Parathyroid adenoma (tissue), 2 donors: ENCODE data around the gene TTC21A.

Source experiments
- H2AFZ ChIP-seq: fragments of 300-600 bp; sonication (generic); one replicate; pipeline ENCODE4 v1.7.0; 2017; ENCODE audit warnings: antibody characterized with exemption, mild to moderate bottlenecking
- H3K27ac ChIP-seq: fragments of 300-600 bp; sonication (generic); one replicate; pipeline ENCODE4 v1.7.0; 2017
- H3K27me3 ChIP-seq: fragments of 300-600 bp; sonication (generic); one replicate; pipeline ENCODE4 v1.7.0; 2017; ENCODE audit warnings: low read length; ENCODE audit not compliant: control insufficient read depth, insufficient read depth
- H3K36me3 ChIP-seq: fragments of 300-600 bp; sonication (generic); one replicate; pipeline ENCODE4 v1.7.0; 2017; ENCODE audit warnings: low read length; ENCODE audit not compliant: control insufficient read depth, insufficient read depth
- H3K4me1 ChIP-seq: fragments of 300-600 bp; sonication (generic); one replicate; pipeline ENCODE4 v1.7.0; 2017; ENCODE audit warnings: control low read depth
- H3K4me2 ChIP-seq: fragments of 300-600 bp; sonication (generic); one replicate; pipeline ENCODE4 v1.7.0; 2017; ENCODE audit warnings: low read length
- H3K4me3 ChIP-seq: fragments of 300-600 bp; sonication (generic); one replicate; pipeline ENCODE4 v1.7.0; 2017; ENCODE audit warnings: low read depth, low read length
- H3K79me2 ChIP-seq: fragments of 300-600 bp; sonication (generic); one replicate; pipeline ENCODE4 v1.7.0; 2017; ENCODE audit warnings: control low read depth
- H3K9ac ChIP-seq: fragments of 300-600 bp; sonication (generic); one replicate; pipeline ENCODE4 v1.7.0; 2017; ENCODE audit warnings: mild to moderate bottlenecking
- H3K9me3 ChIP-seq: fragments of 300-600 bp; sonication (generic); one replicate; pipeline ENCODE4 v1.7.0; 2017; ENCODE audit warnings: low read length; ENCODE audit not compliant: control insufficient read depth
- CTCF ChIP-seq: fragments of 300-600 bp; sonication (generic); IDR thresholded peaks from one replicate; pipeline ENCODE4 v1.7.0; 2017; ENCODE audit warnings: antibody characterized with exemption, mild to moderate bottlenecking
- donor health status: primary hyperparathyroidism.

The TTC21A gene

DNA sequence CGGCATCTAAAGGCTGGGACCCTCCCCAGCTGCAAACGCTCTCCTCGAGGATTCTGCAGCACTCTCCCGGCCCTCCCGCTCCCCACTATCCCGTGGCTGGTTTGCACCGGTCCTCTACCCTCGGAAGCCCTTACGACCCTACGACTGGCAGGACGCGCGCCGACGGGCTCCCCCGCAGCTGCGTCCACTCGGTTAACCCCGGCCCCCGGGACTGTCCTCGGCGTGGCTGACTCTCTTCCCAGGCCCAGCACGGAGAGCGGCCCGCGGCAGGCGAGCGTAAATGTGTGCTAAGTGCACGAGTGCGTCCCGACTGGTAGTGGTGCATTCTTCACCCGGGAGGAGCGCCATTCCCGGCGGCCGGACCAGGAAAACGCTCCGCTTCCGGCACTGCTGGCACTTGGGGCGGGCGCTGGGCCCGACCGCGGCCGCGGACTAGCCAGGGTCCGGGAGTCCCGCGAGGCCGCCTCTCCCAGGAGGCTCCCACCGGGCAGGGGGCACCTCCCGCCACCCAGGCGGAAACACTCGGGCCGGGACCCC is 561 bp upstream of the TTC21A start:
- Histone ChIP-seq H3K9me3 (no peaks in the 10 kb centered on the region), H3K4me3 (peak overlapping the region; percentile 99), H3K79me2 (peaks cover 19% of the 10 kb centered on the region), H3K27ac (peak overlapping the region; percentile 34), H2AFZ (peak overlapping the region; percentile 79), H3K4me1 (peaks cover 4% of the 10 kb centered on the region), H3K27me3 (no peaks in the 10 kb centered on the region), H3K36me3 (no peaks in the 10 kb centered on the region), H3K4me2 (peak overlapping the region; percentile 98), H3K9ac (peak overlapping the region; percentile 72)
- TF ChIP-seq CTCF = peak; percentile 2

- no peak for TF ChIP-seq CTCF
- H2AFZ ChIP-seq = peak overlapping the region; percentile 79
- H3K4me2 ChIP-seq = peak overlapping the region; percentile 98
- peaks cover 19% of the 10 kb centered on the region for H3K79me2 ChIP-seq
- no peaks in the 10 kb centered on the region for H3K9me3 ChIP-seq
- no peaks in the 10 kb centered on the region for H3K27me3 ChIP-seq
- peaks cover 4% of the 10 kb centered on the region for H3K4me1 ChIP-seq
- H3K27ac ChIP-seq = peak overlapping the region; percentile 34
- H3K9ac ChIP-seq = no peak overlapping the region
- no peaks in the 10 kb centered on the region for H3K36me3 ChIP-seq
- H3K4me3 ChIP-seq = peak overlapping the region; percentile 99
These were observed 775 bp downstream of the TTC21A start for GRCh38 chr3:39108200-39108710.

- H3K4me1 ChIP-seq = peaks cover 4% of the 10 kb centered on the region
- no peak overlapping the region for H2AFZ ChIP-seq
- H3K79me2 ChIP-seq = peaks cover 19% of the 10 kb centered on the region
- H3K4me3 ChIP-seq = no peak overlapping the region
- H3K27ac ChIP-seq = no peak overlapping the region
- H3K36me3 ChIP-seq = no peaks in the 10 kb centered on the region
- H3K27me3 ChIP-seq = no peaks in the 10 kb centered on the region
- H3K4me2 ChIP-seq = no peak overlapping the region
- no peaks in the 10 kb centered on the region for H3K9me3 ChIP-seq
- TF ChIP-seq CTCF = no peak
- H3K9ac ChIP-seq = no peak overlapping the region
These were observed 1.6 kb downstream of the TTC21A start for GRCh38 chr3:39109086-39109485.

DNA sequence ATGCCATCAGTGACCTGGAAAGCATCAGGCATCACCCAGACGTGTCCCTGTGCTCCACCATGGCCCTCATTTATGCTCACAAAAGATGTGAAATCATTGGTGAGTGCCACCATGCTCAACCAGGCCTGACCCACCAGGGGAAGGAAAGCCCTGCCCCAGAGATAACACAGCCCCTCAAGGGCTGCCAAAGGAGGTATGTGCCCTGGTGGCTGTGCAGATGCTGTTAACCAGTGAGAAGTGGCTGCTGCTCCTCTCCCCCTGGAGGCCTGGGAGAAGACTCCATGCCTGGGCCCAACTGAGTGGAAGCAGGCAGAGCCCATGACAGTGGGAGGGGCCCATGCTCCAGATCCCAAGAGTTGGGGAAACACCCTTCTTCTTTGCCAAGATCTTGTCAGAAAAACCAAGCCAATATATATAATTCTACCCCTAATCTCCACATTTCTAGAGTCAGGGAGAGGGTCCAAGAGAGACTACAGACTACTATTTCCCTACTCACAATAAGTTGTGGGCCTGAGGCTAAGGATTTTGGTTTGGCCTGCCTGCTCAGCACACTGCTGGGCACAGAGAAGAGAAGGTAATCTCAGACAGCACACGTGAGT is 2.7 kb downstream of the TTC21A start:
- Histone ChIP-seq H3K4me2 (no peak overlapping the region), H3K9me3 (no peaks in the 10 kb centered on the region), H3K9ac (no peak overlapping the region), H3K79me2 (peaks cover 11% of the 10 kb centered on the region), H3K36me3 (no peaks in the 10 kb centered on the region), H3K27me3 (no peaks in the 10 kb centered on the region), H3K4me1 (peaks cover 4% of the 10 kb centered on the region), H2AFZ (no peak overlapping the region), H3K4me3 (no peak overlapping the region), H3K27ac (no peak overlapping the region)
- no peak for TF ChIP-seq CTCF

GRCh38 chr3:39112113-39112512 is 4.6 kb downstream of the TTC21A start:
- no peak overlapping the region for H2AFZ ChIP-seq
- no peaks in the 10 kb centered on the region for H3K27me3 ChIP-seq
- H3K27ac ChIP-seq = no peak overlapping the region
- H3K9ac ChIP-seq = no peak overlapping the region
- H3K4me2 ChIP-seq = no peak overlapping the region
- H3K4me3 ChIP-seq = no peak overlapping the region
- H3K9me3 ChIP-seq = no peaks in the 10 kb centered on the region
- H3K36me3 ChIP-seq = no peaks in the 10 kb centered on the region
- no peaks in the 10 kb centered on the region for H3K4me1 ChIP-seq
- H3K79me2 ChIP-seq = no peaks in the 10 kb centered on the region
- TF ChIP-seq CTCF = no peak
